ENCODE measurements around the gene IL3. TPM values are rescaled to one million over a fixed set of nuclear protein-coding genes. Genes with fewer than 3 reads are reported as not detected.

Gene IL3
- total and polyA plus RNA-seq, 2 experiments from 2014 or later = 0.37 TPM; not detected in 1

- Histone ChIP-seq H3K9me3 (ENCODE audit: low read depth) (no peaks in the 10 kb centered on the region), H3K4me2 (no peak overlapping the region), H2AFZ (no peak overlapping the region), H3K4me1 (ENCODE audit: insufficient read depth) (no peaks in the 10 kb centered on the region), H3K27me3 (no peaks in the 10 kb centered on the region), H3K9me2 (replicated peaks; ENCODE audit: insufficient read depth) (no peaks in the 10 kb centered on the region), H3K79me2 (no peaks in the 10 kb centered on the region), H3K27ac (no peak overlapping the region), H3K4me3 (no peak overlapping the region), H3K36me3 (replicated peaks; ENCODE audit: insufficient read depth, low read depth) (no peaks in the 10 kb centered on the region), H4K20me1 (ENCODE audit: insufficient read depth, poor library complexity, severe bottlenecking) (no peaks in the 10 kb centered on the region)
- TF ChIP-seq CTCF (IDR thresholded peaks at IDR 0.05; ENCODE audit: poor library complexity) (no peak), EZH2phosphoT487 (IDR thresholded peaks at IDR 0.05; ENCODE audit: low read depth, severe bottlenecking, unreplicated experiment) (no peak), EZH2 (IDR thresholded peaks at IDR 0.05; ENCODE audit: borderline replicate concordance) (no peak)
- DNase-seq (ENCODE audit: low spot score) = no peak
- WGBS (ENCODE audit: low lambda C conversion rate, missing lambda C conversion rate) = 100% methylated on average over 1 of the region's 1 CpG
Observed at GRCh38 chr5:132089363-132089762, 28.9 kb downstream of the IL3 start.

GRCh38 chr5:132090107-132090506, 29.7 kb downstream of the IL3 start:
- Histone ChIP-seq H3K27me3 (no peaks in the 10 kb centered on the region), H3K9me2 (replicated peaks; ENCODE audit: insufficient read depth) (no peaks in the 10 kb centered on the region), H3K27ac (no peak overlapping the region), H3K79me2 (no peaks in the 10 kb centered on the region), H2AFZ (no peak overlapping the region), H3K9me3 (ENCODE audit: low read depth) (no peaks in the 10 kb centered on the region), H3K4me1 (ENCODE audit: insufficient read depth) (no peaks in the 10 kb centered on the region), H3K4me3 (no peak overlapping the region), H3K36me3 (replicated peaks; ENCODE audit: insufficient read depth, low read depth) (no peaks in the 10 kb centered on the region), H3K4me2 (no peak overlapping the region), H4K20me1 (ENCODE audit: insufficient read depth, poor library complexity, severe bottlenecking) (no peaks in the 10 kb centered on the region)
- DNase-seq (ENCODE audit: low spot score) = no peak
- TF ChIP-seq CTCF (IDR thresholded peaks at IDR 0.05; ENCODE audit: poor library complexity) (no peak), EZH2 (IDR thresholded peaks at IDR 0.05; ENCODE audit: borderline replicate concordance) (no peak), EZH2phosphoT487 (IDR thresholded peaks at IDR 0.05; ENCODE audit: low read depth, severe bottlenecking, unreplicated experiment) (no peak)

GRCh38 chr5:132093271-132093670, 32.8 kb downstream of the IL3 start:
- Histone ChIP-seq H3K4me1 (ENCODE audit: insufficient read depth) (no peaks in the 10 kb centered on the region), H3K4me3 (no peak overlapping the region), H3K9me2 (replicated peaks; ENCODE audit: insufficient read depth) (no peaks in the 10 kb centered on the region), H2AFZ (no peak overlapping the region), H3K9me3 (ENCODE audit: low read depth) (no peaks in the 10 kb centered on the region), H3K79me2 (no peaks in the 10 kb centered on the region), H4K20me1 (ENCODE audit: insufficient read depth, poor library complexity, severe bottlenecking) (no peaks in the 10 kb centered on the region), H3K36me3 (replicated peaks; ENCODE audit: insufficient read depth, low read depth) (no peaks in the 10 kb centered on the region), H3K27ac (no peak overlapping the region), H3K4me2 (no peak overlapping the region), H3K27me3 (no peaks in the 10 kb centered on the region)
- TF ChIP-seq CTCF (IDR thresholded peaks at IDR 0.05; ENCODE audit: poor library complexity) = no peak
- no peak for TF ChIP-seq EZH2 (IDR thresholded peaks at IDR 0.05; ENCODE audit: borderline replicate concordance)
- TF ChIP-seq EZH2phosphoT487 (IDR thresholded peaks at IDR 0.05; ENCODE audit: low read depth, severe bottlenecking, unreplicated experiment) = no peak
- whole genome bisulfite sequencing (ENCODE audit: low lambda C conversion rate, missing lambda C conversion rate) = 51% methylated on average over 3 of the region's 3 CpGs
- DNase-seq (ENCODE audit: low spot score) = no peak

Data from hepatocyte (in vitro differentiated cells).